NCI-H128 (cell line): Measurements from ENCODE around the gene TCF3.
"Not testable (repeated sequence)": the region's sequence is repeated elsewhere in the genome, so short reads cannot be mapped to it uniquely, and the experiment has no call there.

Experiments
- DNase-seq: peaks from one replicate; lab custom pipeline; 2025; ENCODE audit not compliant: unreplicated experiment; lab: John Stamatoyannopoulos, UW

Gene TCF3

GRCh38 chr19:1672769-1673644, 20.6 kb upstream of the TCF3 start:
- DNase-seq: no peak

DNA sequence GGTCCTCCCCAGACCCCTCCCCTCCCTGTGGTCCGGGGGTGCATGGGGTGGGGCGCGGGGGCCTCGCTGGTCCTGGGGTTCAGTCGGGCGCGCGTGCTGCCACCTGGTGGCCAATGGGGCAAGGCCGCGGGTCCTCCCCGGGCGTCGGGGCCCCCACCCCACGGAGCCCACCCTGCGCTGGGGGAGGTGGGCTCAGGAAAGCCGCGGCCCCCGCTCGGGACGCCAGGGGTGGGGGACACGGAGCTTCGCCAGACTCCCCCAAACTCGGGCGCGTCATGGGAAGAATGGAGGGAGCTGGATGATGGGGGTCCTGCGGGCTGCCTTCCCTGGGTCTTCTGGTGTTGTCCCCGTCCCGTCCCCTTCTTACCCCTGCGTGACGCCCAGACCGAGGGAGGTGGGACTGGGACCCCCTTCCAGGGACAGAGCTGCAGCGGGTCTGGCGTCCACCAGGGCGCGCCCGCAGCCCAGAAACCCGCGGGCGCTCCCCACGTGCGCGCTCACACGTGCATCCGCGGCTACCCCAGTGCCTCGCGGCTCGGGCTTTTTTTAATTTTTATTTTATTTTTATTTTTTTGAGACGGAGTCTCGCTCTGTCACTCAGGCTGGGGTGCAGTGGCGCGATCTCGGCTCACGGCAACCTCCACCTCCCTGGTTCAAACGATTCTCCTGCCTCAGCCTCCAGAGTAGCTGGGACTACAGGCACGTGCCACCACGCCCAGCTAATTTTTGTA, 19.8 kb upstream of the TCF3 start:
- no peak for DNase-seq

DNA sequence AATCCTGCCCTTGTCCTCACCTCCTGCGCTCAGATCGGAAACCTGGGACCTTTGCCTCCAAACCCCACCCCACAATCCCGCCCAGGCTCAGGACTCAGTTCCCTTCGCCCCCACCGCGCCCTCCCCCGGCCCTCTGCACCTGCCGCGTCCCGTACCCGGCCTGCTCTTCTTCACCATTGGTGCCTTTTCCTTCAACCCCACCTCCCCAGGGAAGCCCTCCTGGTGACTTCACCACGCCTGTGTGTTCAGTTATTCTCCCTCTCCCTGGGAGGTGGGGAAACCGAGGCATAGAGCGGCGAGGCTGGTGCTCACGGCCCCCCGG, 19.3 kb upstream of the TCF3 start:
- no peak for DNase-seq

DNA sequence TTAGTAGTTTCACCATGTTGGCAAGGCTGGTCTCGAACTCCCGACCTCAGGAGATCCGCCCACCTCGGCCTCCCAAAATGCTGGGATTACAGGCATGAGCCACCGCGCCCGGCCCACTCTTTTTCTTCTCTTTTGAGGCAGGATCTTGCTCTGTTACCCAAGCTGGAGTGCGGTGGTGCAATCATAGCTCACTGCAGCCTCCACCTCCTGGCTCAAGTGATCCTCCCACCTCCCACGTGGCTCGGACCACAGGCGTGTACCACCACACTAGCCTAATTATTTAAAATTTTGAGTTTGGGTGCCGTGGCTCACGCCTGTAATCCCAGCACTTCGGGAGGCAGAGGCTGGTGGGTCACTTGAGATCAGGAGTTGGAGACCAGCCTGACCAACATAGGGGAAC, 18.3 kb upstream of the TCF3 start:
- not testable (repeated sequence) for DNase-seq

DNA sequence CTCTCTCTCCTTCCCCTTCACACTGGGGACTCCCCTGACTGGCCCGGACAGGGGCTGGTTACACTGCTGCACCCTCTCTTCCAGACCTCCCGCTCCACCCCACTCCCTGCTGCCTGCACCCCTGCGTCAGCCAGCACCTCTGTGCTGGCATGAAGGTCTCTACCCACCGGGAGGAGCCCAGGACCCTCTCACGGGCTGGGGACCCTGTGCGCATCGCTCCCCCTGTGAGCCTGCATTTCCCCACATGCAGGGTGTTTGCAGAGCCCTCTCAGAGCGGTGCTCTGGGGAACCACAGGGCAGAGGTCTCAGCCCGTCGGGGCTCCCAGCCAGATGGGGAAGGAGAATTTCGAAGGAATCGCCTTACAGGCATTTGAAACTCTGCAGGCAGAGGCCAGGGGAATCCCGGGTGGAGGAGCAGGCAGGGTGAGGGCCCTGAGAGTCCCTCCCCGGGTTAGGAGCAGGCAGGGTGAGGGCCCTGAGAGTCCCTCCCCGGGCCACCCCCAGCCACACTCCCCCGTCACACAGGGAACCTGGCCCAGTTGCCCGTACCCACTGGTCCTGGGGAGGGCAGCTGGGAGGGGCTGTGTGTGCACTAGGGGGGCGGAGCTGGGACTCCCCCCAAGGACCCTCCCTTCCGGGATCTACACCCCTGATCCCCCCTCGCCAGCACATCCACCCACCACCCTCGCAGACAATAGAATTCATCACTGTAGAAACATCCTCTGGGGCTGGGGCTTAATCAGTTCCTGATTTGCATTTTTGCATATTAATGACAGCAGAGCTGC, 16.3 kb upstream of the TCF3 start:
- no peak for DNase-seq

DNA sequence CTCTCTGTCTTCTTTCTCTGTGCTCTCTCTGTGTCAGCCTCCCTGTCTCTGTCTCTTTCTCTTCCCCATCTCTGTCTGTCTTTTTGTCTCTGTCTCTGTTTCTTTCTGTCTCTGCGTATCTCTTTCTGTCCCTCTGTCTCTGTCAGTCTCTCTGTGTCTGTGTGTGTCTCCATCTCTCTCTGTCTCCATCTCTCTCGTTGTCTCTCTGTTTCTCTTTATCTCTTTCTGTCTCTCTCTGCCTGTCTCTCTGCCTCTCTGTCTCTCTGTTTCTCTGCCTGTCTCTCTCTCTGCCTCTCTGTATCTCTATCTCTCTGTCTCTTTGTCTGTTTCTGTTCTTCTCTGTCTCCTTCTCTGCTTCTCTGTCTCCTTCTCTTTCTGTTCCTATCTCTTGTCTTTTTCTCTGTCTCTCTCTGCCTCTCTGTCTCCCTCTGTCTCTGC, 15.7 kb upstream of the TCF3 start:
- DNase-seq: no peak

DNA sequence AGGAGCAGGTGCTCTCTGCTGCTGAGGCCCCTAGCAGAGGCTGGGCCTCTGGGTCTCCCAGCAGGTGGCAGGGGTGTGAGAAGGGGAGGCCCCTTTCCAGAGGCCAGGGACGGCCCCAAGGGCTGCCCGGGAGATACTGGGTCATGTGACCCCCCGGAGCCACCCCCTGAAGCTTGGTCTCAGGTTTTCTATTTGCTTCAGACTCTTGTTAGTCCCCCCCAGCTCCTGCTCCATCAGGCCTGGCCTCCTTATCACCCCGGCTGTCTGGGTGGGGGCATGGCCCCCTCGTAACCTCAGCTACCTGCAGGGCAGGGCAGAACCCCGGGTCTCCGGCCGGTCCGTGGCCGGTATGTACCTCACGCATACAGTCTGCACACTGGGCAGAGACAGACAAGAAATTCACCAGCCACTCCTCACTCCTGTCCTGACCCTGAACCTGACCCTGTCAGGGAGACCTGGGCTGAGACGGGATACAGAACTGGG, 13.2 kb upstream of the TCF3 start:
- no peak for DNase-seq

GRCh38 chr19:1663852-1664251, 11.4 kb upstream of the TCF3 start:
- DNase-seq: no peak

GRCh38 chr19:1663227-1663626, 10.8 kb upstream of the TCF3 start:
- not testable (repeated sequence) for DNase-seq

DNA sequence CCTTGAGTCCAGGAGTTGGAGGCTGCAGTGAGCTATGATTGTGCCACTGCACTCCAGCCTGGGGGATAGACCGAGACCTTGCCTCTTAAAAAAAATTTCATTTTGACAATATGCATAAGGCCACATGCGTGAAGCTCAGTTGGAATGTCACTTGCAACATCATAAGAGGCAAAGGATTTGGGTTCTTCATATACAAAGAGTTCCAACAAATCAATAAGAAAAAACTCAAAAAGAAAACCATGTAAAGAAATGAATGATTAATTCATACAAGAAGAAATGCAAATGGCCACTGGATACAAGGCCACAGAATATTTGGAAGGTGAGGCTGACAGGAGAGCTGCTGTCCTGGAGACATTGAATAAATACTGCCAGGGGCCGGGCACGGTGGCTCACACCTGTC, 9.6 kb upstream of the TCF3 start:
- no peak for DNase-seq

DNA sequence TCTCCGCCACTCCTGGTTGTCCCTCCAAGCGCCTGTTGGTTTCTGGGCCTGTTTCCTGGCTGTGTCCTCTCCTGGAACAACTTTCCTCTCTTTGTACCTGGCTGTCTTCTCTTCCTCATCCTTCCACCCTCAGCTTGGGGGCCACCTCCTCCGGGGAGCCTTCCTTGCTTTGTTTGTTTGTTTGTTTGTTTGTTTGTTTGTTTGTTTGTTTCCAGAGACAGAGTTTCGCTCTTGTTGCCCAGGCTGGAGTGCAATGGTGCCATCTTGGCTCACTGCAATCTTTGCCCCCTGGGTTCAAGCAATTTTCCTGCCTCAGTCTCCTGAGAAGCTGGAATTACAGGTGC, 6.6 kb upstream of the TCF3 start:
- no peak for DNase-seq

DNA sequence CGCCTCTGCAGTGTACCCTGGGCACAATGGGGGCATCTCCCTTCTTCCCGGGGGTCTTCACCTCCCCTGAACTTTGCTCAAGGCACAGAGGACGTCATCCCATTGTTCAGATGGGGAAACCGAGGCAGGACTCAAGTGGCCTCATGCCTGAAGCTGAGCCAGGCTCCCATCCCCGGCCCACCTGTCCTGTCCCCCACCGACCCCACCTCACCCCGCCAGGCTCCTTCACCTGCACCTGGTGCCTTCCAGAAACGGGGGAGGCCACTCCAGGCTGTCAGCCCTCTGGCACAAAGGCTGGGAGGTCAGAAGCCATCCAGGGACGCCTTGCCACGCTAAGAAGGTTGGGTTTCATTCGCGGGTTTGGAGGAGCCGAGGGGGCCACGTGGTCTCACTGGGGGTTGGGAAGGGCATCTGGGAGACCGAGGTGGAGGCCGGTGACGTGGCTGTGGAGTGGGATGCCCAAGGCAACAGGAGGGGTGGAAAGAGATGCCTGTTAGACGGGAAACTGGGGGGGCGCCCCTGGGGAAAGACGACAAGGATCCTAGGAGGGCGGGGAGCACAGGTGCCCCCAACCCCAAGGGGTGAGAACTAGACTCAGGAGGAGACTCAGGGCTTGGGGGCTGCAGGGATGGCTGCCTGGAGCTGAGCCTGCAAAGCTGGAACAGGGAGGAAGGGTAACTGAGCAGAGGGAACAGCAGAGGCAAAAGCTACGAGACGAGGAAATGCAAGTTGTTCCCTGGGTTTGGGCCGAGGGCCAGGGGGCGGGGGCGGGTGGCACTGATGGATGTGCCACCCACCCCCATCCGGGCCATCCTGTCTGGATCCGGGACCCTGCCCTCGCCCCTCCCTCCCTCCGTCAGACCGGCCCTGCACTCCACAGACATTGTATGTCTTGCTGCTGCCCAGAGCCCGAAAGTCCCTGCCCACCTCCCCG, 6.0 kb upstream of the TCF3 start:
- DNase-seq: no peak

DNA sequence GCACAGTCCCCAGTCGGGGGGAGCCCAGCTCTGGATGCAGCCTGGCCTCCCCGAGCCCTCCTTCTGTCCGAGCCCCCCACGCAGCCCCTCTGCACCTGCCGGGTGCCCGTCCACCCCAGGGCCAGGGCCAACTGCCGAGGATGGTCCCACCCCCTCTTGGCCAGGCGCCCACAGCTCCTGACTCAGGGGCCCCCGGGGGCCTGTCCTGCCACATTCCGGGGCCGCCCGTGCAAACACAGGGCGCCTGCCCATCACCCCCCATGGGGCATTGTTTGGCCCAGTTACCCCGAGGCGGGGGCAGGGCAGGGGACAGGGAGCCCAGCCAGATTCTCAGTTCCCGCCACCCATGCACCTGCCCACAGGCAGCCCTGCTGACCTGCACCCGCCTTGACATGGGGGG, 5.3 kb upstream of the TCF3 start:
- DNase-seq: no peak

- DNase-seq: no peak
These were observed 4.6 kb upstream of the TCF3 start for GRCh38 chr19:1656988-1657536.

- DNase-seq: no peak
These were observed 3.7 kb upstream of the TCF3 start for GRCh38 chr19:1655987-1656608.

DNA sequence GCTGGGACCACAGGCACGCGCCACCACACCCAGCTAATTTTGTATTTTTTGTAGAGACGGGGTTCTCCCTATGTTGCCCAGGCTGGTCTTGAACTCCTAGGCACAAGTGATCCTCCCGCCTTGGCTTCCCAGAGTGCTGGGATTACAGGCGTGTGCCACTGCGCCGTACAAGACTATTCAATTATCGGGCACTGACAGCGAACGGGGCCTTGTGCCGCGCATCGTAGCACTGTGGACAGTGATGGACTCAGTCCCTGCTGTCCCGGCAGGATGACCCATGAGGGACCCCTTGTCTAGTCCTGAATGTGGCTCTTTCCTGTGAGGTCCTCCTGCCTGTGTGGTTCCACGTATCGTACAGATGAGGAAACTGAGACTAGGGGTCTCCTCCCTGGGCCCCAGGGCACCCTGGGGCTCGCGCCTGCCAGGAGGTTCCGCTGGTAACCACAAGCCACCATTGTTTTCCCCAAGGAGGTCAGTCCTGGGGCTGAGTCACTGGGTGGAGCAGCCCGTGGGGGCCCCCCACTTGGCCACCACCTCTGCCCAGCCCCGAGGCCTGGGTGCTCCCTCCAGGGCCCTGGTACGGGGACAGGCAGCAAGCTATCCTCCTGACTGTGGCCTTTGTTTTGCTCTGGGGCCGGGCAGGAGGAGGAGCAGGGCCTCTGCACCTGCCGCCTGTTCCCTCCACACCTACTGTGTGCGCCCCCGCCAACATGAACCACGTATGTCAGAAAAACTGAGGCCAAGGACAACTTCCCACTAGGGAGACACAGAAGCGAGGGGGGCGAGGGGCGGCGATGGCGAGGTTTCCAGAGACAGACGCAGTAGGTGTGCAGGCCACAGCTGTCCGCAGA, 2.9 kb upstream of the TCF3 start:
- no peak for DNase-seq

- no peak for DNase-seq
These were observed 1.9 kb upstream of the TCF3 start for GRCh38 chr19:1654178-1654792.

GRCh38 chr19:1653300-1653628, 849 bp upstream of the TCF3 start:
- DNase-seq: no peak
